ENCODE results near the gene SPATA33.
A peak's percentile ranks its signal among the peaks of the same experiment; 100 is the strongest.
"Not testable (repeated sequence)": the region's sequence is repeated elsewhere in the genome, so short reads cannot be mapped to it uniquely, and the experiment has no call there.

Gene SPATA33

GRCh38 chr16:89687092-89687940 lies 29.7 kb downstream of the SPATA33 start:
- H3K4me1 ChIP-seq (ENCODE audit: control insufficient read depth, insufficient read depth, low read length, poor library complexity, severe bottlenecking): no peaks in the 10 kb centered on the region
- peaks cover 14% of the 10 kb centered on the region for H3K9me3 ChIP-seq (ENCODE audit: control insufficient read depth, low read length)
- peak overlapping the region; percentile 79 for H3K27ac ChIP-seq (ENCODE audit: low read depth, low read length, severe bottlenecking)
- peak overlapping the region; percentile 76 for H3K4me3 ChIP-seq (ENCODE audit: extremely low read depth, insufficient read depth, low read length, poor library complexity, severe bottlenecking)
- peaks cover 73% of the 10 kb centered on the region for H3K36me3 ChIP-seq (ENCODE audit: control insufficient read depth, insufficient read depth, low read length)
- 29 to 33% methylated on average over 29 to 37 of the region's 42 CpGs for WGBS, 2 experiments (ENCODE audit: insufficient coverage in 2 of 2)

DNA sequence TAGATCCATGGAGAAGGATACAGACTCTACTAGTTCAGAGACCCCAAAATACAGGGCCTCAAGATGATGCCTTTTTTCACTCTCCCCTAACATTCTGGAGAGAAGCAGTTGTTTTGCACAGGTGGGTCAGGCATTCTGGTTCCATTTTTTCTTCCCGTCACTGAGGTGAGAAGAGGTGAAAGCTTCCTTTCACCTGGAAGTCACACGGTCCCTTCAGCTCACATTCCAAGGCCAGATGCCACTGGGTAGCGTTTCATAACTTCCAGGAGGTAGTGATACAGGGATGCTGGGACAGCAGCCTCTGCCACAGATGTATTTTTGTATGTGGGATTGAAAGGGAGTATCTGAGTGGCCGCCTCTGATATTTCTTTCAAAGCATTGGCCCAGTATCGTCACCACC lies 30.8 kb downstream of the SPATA33 start:
- no peaks in the 10 kb centered on the region for H3K4me1 ChIP-seq (ENCODE audit: control insufficient read depth, insufficient read depth, low read length, poor library complexity, severe bottlenecking)
- WGBS, 2 experiments (ENCODE audit: insufficient coverage in 2 of 2): 100% methylated on average over 2 to 3 of the region's 5 CpGs
- peaks cover 74% of the 10 kb centered on the region for H3K36me3 ChIP-seq (ENCODE audit: control insufficient read depth, insufficient read depth, low read length)
- H3K27ac ChIP-seq (ENCODE audit: low read depth, low read length, severe bottlenecking): no peak overlapping the region
- peaks cover 14% of the 10 kb centered on the region for H3K9me3 ChIP-seq (ENCODE audit: control insufficient read depth, low read length)
- no peak overlapping the region for H3K4me3 ChIP-seq (ENCODE audit: extremely low read depth, insufficient read depth, low read length, poor library complexity, severe bottlenecking)

GRCh38 chr16:89689142-89689541 lies 31.5 kb downstream of the SPATA33 start:
- Histone ChIP-seq H3K4me1 (ENCODE audit: control insufficient read depth, insufficient read depth, low read length, poor library complexity, severe bottlenecking) (no peaks in the 10 kb centered on the region), H3K36me3 (ENCODE audit: control insufficient read depth, insufficient read depth, low read length) (peaks cover 74% of the 10 kb centered on the region), H3K4me3 (ENCODE audit: extremely low read depth, insufficient read depth, low read length, poor library complexity, severe bottlenecking) (no peak overlapping the region), H3K27ac (ENCODE audit: low read depth, low read length, severe bottlenecking) (no peak overlapping the region), H3K9me3 (ENCODE audit: control insufficient read depth, low read length) (peaks cover 10% of the 10 kb centered on the region)
- 93 to 98% methylated on average over 13 of the region's 13 CpGs for WGBS, 2 experiments (ENCODE audit: insufficient coverage in 2 of 2)

- peaks cover 74% of the 10 kb centered on the region for H3K36me3 ChIP-seq (ENCODE audit: control insufficient read depth, insufficient read depth, low read length)
- H3K27ac ChIP-seq (ENCODE audit: low read depth, low read length, severe bottlenecking); H3K9me3 ChIP-seq (ENCODE audit: control insufficient read depth, low read length); H3K4me3 ChIP-seq (ENCODE audit: extremely low read depth, insufficient read depth, low read length, poor library complexity, severe bottlenecking); H3K4me1 ChIP-seq (ENCODE audit: control insufficient read depth, insufficient read depth, low read length, poor library complexity, severe bottlenecking): not testable (repeated sequence)
- 100% methylated on average over 1 to 3 of the region's 4 CpGs for WGBS, 2 experiments (ENCODE audit: insufficient coverage in 2 of 2)
These were observed 32.0 kb downstream of the SPATA33 start for GRCh38 chr16:89689621-89690020.

- Histone ChIP-seq H3K27ac (ENCODE audit: low read depth, low read length, severe bottlenecking) (no peak overlapping the region), H3K36me3 (ENCODE audit: control insufficient read depth, insufficient read depth, low read length) (peaks cover 72% of the 10 kb centered on the region), H3K9me3 (ENCODE audit: control insufficient read depth, low read length) (peaks cover 6% of the 10 kb centered on the region), H3K4me1 (ENCODE audit: control insufficient read depth, insufficient read depth, low read length, poor library complexity, severe bottlenecking) (no peaks in the 10 kb centered on the region), H3K4me3 (ENCODE audit: extremely low read depth, insufficient read depth, low read length, poor library complexity, severe bottlenecking) (no peak overlapping the region)
- 95 to 100% methylated on average over 15 of the region's 16 CpGs for WGBS, 2 experiments (ENCODE audit: insufficient coverage in 2 of 2)
These were observed 32.8 kb downstream of the SPATA33 start for GRCh38 chr16:89690392-89690901.

- no peak overlapping the region for H3K4me3 ChIP-seq (ENCODE audit: extremely low read depth, insufficient read depth, low read length, poor library complexity, severe bottlenecking)
- no peaks in the 10 kb centered on the region for H3K4me1 ChIP-seq (ENCODE audit: control insufficient read depth, insufficient read depth, low read length, poor library complexity, severe bottlenecking)
- no peak overlapping the region for H3K27ac ChIP-seq (ENCODE audit: low read depth, low read length, severe bottlenecking)
- no peaks in the 10 kb centered on the region for H3K9me3 ChIP-seq (ENCODE audit: control insufficient read depth, low read length)
- WGBS, 2 experiments (ENCODE audit: insufficient coverage in 2 of 2): 94 to 98% methylated on average over 20 to 21 of the region's 21 CpGs
- peaks cover 69% of the 10 kb centered on the region for H3K36me3 ChIP-seq (ENCODE audit: control insufficient read depth, insufficient read depth, low read length)
These were observed 33.8 kb downstream of the SPATA33 start for GRCh38 chr16:89691231-89691985.

DNA sequence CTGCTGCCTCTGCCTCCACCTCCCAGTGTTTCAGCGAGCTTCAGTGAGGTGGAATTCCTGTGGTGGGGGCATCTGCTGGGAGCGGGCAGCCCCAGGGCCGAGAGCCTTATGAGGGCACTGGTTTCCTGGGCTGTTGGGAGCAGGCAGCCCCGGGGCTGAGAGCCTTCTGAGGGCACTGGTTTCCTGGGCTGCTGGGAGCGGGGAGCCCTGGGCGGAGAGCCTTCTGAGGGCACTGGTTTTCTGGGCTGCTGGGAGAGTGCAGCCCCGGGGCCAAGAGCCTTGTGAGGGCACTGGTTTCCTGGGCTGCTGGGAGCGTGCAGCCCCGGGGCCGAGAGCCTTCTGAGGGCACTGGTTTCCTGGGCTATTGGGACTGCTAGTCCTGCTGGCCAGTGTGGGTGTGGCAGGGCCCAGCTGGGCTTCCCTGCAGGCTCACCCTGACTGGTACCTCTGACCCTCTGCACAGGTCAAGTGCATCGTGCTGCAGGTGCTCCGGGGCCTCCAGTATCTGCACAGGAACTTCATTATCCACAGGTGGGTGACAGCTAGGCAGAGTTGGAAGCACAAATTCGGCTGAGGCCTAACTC lies 34.4 kb downstream of the SPATA33 start:
- WGBS, 2 experiments (ENCODE audit: insufficient coverage in 2 of 2): 96 to 97% methylated on average over 12 to 13 of the region's 13 CpGs
- no peaks in the 10 kb centered on the region for H3K4me1 ChIP-seq (ENCODE audit: control insufficient read depth, insufficient read depth, low read length, poor library complexity, severe bottlenecking)
- H3K9me3 ChIP-seq (ENCODE audit: control insufficient read depth, low read length): no peaks in the 10 kb centered on the region
- H3K36me3 ChIP-seq (ENCODE audit: control insufficient read depth, insufficient read depth, low read length): peaks cover 75% of the 10 kb centered on the region
- no peak overlapping the region for H3K4me3 ChIP-seq (ENCODE audit: extremely low read depth, insufficient read depth, low read length, poor library complexity, severe bottlenecking)
- no peak overlapping the region for H3K27ac ChIP-seq (ENCODE audit: low read depth, low read length, severe bottlenecking)

- WGBS, 2 experiments (ENCODE audit: insufficient coverage in 2 of 2): 95 to 99% methylated on average over 11 of the region's 11 CpGs
- Histone ChIP-seq H3K4me3 (ENCODE audit: extremely low read depth, insufficient read depth, low read length, poor library complexity, severe bottlenecking) (no peak overlapping the region), H3K36me3 (ENCODE audit: control insufficient read depth, insufficient read depth, low read length) (peaks cover 85% of the 10 kb centered on the region)
These were observed 35.7 kb downstream of the SPATA33 start for GRCh38 chr16:89693289-89693731.

DNA sequence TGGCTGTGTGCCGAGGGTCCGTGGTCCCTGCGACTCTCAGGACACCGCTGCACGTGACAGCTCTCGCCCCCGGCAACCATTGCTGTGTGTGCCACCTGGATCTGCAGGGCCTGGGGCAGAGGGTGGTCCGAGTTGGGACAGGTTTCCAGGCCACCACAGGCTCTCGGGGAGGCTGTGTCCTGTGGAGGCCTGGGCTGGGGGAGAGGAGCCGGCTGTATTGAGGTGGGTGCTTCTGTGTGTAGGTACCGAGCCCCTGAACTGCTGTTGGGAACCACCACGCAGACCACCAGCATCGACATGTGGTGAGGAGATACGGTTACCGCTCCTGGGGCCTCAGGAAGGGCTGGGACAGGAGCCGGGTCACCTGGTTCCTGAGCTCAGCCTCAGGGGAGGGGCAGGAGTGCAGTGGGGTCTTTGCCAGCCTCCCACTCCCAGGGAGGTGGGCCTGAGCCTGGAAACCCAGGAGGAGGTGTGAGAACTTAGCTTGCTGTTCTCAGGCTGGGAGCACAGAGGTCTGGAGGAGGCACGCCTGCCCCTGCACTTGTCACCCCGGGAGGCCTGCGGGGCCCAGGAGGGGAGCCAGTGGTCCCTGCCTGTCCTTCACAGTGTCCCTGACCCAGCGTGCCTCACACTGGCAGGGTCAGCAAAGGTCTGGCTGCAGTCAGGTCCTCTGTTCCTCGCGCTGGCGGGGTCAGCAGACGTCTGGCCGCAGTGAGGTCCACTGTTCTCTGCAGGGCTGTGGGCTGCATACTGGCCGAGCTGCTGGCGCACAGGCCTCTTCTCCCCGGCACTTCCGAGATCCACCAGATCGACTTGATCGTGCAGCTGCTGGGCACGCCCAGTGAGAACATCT lies 36.5 kb downstream of the SPATA33 start:
- 95 to 96% methylated on average over 24 to 32 of the region's 32 CpGs for WGBS, 2 experiments (ENCODE audit: insufficient coverage in 2 of 2)
- Histone ChIP-seq H3K4me1 (ENCODE audit: control insufficient read depth, insufficient read depth, low read length, poor library complexity, severe bottlenecking) (no peaks in the 10 kb centered on the region), H3K36me3 (ENCODE audit: control insufficient read depth, insufficient read depth, low read length) (peaks cover 82% of the 10 kb centered on the region), H3K27ac (ENCODE audit: low read depth, low read length, severe bottlenecking) (no peak overlapping the region), H3K9me3 (ENCODE audit: control insufficient read depth, low read length) (no peaks in the 10 kb centered on the region), H3K4me3 (ENCODE audit: extremely low read depth, insufficient read depth, low read length, poor library complexity, severe bottlenecking) (no peak overlapping the region)

More at GRCh38 chr16:89693289-89693731, 35.7 kb downstream of the SPATA33 start:
- Histone ChIP-seq H3K27ac (ENCODE audit: low read depth, low read length, severe bottlenecking) (no peak overlapping the region), H3K9me3 (ENCODE audit: control insufficient read depth, low read length) (no peaks in the 10 kb centered on the region), H3K4me1 (ENCODE audit: control insufficient read depth, insufficient read depth, low read length, poor library complexity, severe bottlenecking) (no peaks in the 10 kb centered on the region)

- 91 to 100% methylated on average over 10 to 21 of the region's 23 CpGs for WGBS, 2 experiments (ENCODE audit: insufficient coverage in 2 of 2)
- H3K4me1 ChIP-seq (ENCODE audit: control insufficient read depth, insufficient read depth, low read length, poor library complexity, severe bottlenecking); H3K9me3 ChIP-seq (ENCODE audit: control insufficient read depth, low read length): not testable (repeated sequence)
These were observed 37.1 kb downstream of the SPATA33 start for GRCh38 chr16:89694784-89695085.

More at GRCh38 chr16:89694784-89695085, 37.1 kb downstream of the SPATA33 start:
- not testable (repeated sequence) for H3K27ac ChIP-seq (ENCODE audit: low read depth, low read length, severe bottlenecking); H3K4me3 ChIP-seq (ENCODE audit: extremely low read depth, insufficient read depth, low read length, poor library complexity, severe bottlenecking)
- peaks cover 80% of the 10 kb centered on the region for H3K36me3 ChIP-seq (ENCODE audit: control insufficient read depth, insufficient read depth, low read length)
